Stimulated activated naive CD8-positive, alpha-beta T cell treated with anti-CD3 and anti-CD28 coated beads, Interleukin-15, amount 100 ng/mL, for 72 hours (primary cell): ENCODE data around the gene DCBLD1.
A peak's percentile ranks its signal among the peaks of the same experiment; 100 is the strongest.

ENCODE experiments used
- ATAC-seq: fragments of 150-1000 bp; cut with Tn5 transposase; 2 replicates; pipeline ENCODE4 v1.10.0; 2021; ENCODE audit warnings: mild to moderate bottlenecking, moderate library complexity
- DNase-seq, 2 donors: peaks; one replicate each; pipeline ENCODE4 v3.0.0; 2021 to 2022
- H3K27ac Mint-ChIP-seq, 2 donors: one replicate each; pipeline ENCODE4 v1.8.0; 2022; ENCODE audit warnings: mild to moderate bottlenecking in 2 of 2, mixed read lengths in 2 of 2, moderate library complexity in 2 of 2
- H3K27me3 Mint-ChIP-seq: one replicate; pipeline ENCODE4 v1.8.0; 2022; ENCODE audit warnings: mixed read lengths
- H3K4me1 Mint-ChIP-seq: one replicate; pipeline ENCODE4 v1.8.0; 2022; ENCODE audit warnings: mild to moderate bottlenecking, mixed read lengths
- H3K4me3 Mint-ChIP-seq, 2 donors: one replicate each; pipeline ENCODE4 v1.8.0; 2022; ENCODE audit warnings: mild to moderate bottlenecking in 2 of 2, mixed read lengths in 2 of 2, moderate library complexity in 1 of 2
- H3K9me3 Mint-ChIP-seq, 2 donors: one replicate each; pipeline ENCODE4 v1.8.0; 2022; ENCODE audit warnings: mixed read lengths in 2 of 2

Gene DCBLD1

DNA sequence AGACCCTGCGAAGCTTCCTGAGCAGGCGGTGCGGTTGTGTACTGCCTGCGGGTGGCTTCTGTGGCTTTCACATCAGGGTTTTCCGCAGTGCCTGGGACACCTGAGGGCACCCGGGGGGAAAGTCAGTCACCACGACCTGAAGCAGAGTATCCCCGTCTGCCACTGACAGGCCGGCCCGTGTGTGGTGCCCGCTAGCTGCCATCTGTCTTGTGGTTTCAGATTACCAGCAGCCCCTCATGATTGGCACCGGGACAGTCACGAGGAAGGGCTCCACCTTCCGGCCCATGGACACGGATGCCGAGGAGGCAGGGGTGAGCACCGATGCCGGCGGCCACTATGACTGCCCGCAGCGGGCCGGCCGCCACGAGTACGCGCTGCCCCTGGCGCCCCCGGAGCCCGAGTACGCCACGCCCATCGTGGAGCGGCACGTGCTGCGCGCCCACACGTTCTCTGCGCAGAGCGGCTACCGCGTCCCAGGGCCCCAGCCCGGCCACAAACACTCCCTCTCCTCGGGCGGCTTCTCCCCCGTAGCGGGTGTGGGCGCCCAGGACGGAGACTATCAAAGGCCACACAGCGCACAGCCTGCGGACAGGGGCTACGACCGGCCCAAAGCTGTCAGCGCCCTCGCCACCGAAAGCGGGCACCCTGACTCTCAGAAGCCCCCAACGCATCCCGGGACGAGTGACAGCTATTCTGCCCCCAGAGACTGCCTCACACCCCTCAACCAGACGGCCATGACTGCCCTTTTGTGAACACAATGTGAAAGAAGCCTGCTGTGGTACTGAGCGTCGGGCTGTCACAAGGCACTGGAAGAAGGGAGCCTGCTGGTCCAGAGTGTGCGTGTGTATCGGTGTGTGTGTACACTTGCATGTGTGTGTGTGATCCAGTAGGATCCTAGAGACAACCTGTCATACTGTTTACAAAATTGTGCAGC is 65.5 kb downstream of the DCBLD1 start:
- DNase-seq (peak; percentile 39 to 49), ATAC-seq (peak; percentile 65)
- no peaks in the 10 kb centered on the region for H3K9me3 Mint-ChIP-seq
- H3K4me1 Mint-ChIP-seq, result peaks cover 39% of the 10 kb centered on the region
- peak overlapping the region; percentile 83 to 86 for H3K4me3 Mint-ChIP-seq
- H3K27me3 Mint-ChIP-seq, result peaks cover 16% of the 10 kb centered on the region
- peak overlapping the region; percentile 49 to 77 for H3K27ac Mint-ChIP-seq

DNA sequence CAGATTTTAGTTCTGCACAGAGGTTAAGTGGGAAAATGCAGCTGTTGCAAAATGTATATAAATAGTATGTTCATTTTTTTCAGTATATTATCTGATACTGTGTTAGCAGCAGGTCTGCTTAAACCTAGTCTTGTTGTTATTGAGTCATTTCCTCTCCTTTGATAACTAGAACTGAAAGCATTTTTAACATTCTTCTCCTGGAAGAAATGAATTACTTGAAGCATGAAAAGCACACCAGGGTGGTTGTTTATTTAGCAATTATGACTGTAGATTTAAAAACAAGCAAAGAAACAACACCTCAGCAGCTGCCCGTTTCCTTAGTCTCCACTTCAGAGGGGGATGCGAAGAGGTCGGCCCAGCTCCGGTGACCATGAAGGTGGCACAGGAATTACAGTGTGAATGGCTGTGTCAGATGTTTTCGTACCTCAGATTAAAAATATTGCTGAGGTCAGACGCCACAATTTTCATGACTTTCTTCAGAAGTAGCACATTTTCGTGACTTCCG is 66.4 kb downstream of the DCBLD1 start:
- peak overlapping the region; percentile 77 to 85 for H3K27ac Mint-ChIP-seq
- H3K9me3 Mint-ChIP-seq, result no peaks in the 10 kb centered on the region
- H3K4me1 Mint-ChIP-seq, result peaks cover 39% of the 10 kb centered on the region
- H3K4me3 Mint-ChIP-seq, result peak overlapping the region; percentile 83 to 86
- ATAC-seq (peak; percentile 70), DNase-seq (peak; percentile 23 to 35)
- peaks cover 16% of the 10 kb centered on the region for H3K27me3 Mint-ChIP-seq

DNA sequence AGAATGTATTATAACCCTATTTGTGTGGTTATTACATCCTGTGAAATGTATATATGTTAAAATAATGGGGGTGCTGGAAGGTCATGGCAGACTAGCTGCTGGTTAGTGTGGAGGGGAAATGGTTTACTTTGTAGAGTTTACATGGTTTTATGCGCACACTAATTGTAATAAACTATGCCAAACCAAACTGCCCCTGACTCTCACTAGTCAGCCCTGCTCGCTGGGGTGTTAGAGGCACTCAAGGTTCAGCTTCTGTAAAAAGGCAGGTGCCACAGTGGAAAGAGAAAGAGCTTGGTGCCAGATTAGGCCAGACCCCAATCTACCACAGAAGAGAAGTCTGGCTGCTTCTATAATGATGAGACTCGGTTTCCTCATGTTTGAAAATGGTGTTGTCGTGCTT is 67.1 kb downstream of the DCBLD1 start:
- Mint-ChIP-seq H3K4me3 (peak overlapping the region; percentile 83 to 86), H3K27me3 (peaks cover 16% of the 10 kb centered on the region), H3K9me3 (no peaks in the 10 kb centered on the region), H3K4me1 (peaks cover 39% of the 10 kb centered on the region), H3K27ac (peak overlapping the region; percentile 77 to 85)
- ATAC-seq (peak; percentile 39), DNase-seq (peak in 1 of 2 donors; percentile 26)

DNA sequence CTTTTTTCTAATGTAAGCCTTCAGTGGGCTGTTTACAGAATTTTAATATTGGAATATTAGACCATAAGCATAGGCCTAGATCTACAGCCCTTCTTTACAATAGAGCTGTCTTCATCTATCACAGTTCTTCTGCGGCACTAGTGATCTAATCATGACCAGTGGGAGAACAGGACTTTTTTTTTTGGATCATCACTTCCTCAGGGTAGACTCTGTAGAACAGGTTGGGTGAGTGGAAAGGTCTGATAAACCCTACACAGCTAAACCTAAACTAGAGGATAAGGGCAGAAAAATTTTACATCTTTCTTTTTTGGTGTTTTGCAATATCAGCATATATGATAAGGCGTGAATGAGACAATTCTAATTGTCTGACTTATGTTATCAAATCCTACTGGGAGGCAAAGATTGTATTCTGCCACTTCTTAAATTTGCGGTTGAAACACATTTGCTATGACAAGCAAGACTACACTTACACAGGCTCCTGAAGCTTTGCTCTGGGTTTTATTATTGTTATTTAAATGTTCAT is 67.7 kb downstream of the DCBLD1 start:
- peaks cover 39% of the 10 kb centered on the region for H3K4me1 Mint-ChIP-seq

DNA sequence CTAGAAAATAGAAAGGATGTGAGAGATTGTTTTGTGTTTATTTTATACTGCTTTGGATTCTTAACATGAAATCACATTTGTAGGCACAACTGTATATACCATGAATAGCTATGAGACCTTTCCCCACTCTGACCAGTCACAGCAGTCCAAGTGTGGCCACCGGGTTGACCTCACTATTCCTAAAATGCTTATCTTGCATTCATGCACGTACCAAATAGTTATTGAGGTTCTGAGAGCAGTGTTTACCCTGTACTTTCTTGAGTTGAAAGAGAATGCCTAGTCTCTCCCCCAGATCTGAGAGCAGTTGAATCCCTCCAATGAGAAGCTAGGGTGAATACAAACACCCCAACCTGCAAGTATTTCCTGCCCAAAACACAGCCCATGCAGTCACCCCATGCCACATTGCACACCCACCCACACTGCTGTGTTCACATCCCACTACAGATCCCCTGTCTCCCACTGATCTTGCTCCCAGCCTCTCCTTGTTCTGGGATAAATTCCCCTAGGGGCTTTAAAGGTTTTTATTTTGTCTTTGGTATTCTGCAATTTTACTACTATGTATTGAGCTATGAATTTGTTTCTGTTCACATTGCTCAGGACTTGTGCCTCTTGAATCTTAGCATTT is 68.3 kb downstream of the DCBLD1 start:
- Mint-ChIP-seq H3K4me1 (peaks cover 39% of the 10 kb centered on the region), H3K27ac (peak overlapping the region in 1 of 2 donors; percentile 47), H3K27me3 (peaks cover 16% of the 10 kb centered on the region), H3K4me3 (no peak overlapping the region), H3K9me3 (no peaks in the 10 kb centered on the region)
- no peak for ATAC-seq
- no peak for DNase-seq

More for the DNA sequence above, 67.7 kb downstream of the DCBLD1 start:
- ATAC-seq, result no peak
- Mint-ChIP-seq H3K27ac (no peak overlapping the region), H3K27me3 (peaks cover 16% of the 10 kb centered on the region), H3K9me3 (no peaks in the 10 kb centered on the region), H3K4me3 (peak overlapping the region in 1 of 2 donors; percentile 83)
- no peak for DNase-seq

DNA sequence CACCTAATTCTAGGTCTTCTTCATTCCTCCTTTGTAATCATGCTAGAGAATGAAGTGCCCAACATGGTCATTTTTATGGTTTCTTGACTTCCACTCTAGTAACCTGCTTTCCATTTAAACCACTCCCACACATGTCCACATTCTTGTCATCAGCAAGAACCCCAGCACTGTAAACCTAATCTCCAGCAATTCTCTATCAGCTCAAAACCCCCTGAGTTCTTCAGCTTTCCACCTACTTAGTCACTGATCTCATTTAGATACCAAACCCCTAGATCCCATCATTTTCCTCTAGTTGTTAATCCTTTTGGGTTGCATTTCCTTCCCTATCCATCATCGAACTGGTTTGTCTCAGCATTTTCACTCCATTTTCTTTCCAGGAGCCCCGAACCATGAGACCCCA is 70.1 kb downstream of the DCBLD1 start:
- H3K27ac Mint-ChIP-seq, result no peak overlapping the region
- DNase-seq (no peak), ATAC-seq (no peak)
- H3K4me3 Mint-ChIP-seq, result no peak overlapping the region
- no peaks in the 10 kb centered on the region for H3K9me3 Mint-ChIP-seq
- H3K27me3 Mint-ChIP-seq, result peaks cover under 1% of the 10 kb centered on the region
- H3K4me1 Mint-ChIP-seq, result peaks cover 27% of the 10 kb centered on the region

DNA sequence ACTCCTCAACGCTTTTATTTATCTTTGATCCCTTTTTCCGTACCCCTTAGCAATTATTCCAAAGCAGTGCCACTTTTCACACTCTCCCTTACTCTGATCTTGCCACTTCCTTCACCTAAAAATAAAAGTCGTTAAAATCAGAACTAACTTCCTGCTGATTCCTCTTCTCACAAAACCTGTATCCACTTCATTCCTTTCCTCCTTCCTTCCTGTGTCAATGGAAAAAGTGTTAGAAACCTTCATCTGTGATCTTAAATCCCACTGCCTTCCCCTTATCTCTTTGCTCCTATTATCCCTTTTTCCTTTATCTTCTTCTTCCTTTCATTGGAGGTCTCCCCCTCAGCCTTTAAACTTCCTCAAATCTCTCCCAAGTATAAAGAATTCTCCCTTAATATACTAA is 70.7 kb downstream of the DCBLD1 start:
- Mint-ChIP-seq H3K27ac (no peak overlapping the region), H3K4me3 (no peak overlapping the region), H3K27me3 (no peaks in the 10 kb centered on the region), H3K9me3 (no peaks in the 10 kb centered on the region), H3K4me1 (peaks cover 22% of the 10 kb centered on the region)
- no peak for DNase-seq
- ATAC-seq, result no peak

DNA sequence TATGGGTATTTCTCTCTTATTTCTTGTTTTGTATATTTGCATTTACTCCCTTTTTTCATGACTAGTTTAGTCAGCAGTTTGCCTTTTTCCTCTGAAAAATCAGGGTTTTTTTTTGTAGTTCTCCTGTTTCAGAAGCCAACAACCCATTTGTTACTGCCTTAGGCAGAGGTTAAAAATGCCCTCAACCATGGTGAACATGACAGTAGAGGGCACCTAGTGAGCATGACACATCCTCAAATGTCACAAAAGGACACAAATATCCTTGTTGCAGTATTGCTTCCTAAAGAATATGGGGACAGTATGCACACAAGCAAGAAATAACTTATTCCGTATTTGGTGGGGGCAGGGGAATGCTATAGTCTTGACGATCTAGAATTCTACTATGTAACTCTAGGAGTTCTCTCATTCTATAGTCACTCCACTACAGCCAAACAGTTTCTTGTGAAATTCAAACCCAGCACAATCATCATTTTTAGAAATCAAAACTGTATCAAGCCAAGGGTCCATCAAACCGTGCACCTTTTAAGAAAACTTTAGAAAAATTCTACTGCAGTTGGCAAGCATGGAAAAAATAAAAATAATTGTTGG is 72.9 kb downstream of the DCBLD1 start:
- DNase-seq, result no peak
- H3K27me3 Mint-ChIP-seq, result no peaks in the 10 kb centered on the region
- peaks cover 8% of the 10 kb centered on the region for H3K4me1 Mint-ChIP-seq
- peak; percentile 37 for ATAC-seq
- no peak overlapping the region for H3K4me3 Mint-ChIP-seq
- H3K9me3 Mint-ChIP-seq, result no peaks in the 10 kb centered on the region
- no peak overlapping the region for H3K27ac Mint-ChIP-seq

DNA sequence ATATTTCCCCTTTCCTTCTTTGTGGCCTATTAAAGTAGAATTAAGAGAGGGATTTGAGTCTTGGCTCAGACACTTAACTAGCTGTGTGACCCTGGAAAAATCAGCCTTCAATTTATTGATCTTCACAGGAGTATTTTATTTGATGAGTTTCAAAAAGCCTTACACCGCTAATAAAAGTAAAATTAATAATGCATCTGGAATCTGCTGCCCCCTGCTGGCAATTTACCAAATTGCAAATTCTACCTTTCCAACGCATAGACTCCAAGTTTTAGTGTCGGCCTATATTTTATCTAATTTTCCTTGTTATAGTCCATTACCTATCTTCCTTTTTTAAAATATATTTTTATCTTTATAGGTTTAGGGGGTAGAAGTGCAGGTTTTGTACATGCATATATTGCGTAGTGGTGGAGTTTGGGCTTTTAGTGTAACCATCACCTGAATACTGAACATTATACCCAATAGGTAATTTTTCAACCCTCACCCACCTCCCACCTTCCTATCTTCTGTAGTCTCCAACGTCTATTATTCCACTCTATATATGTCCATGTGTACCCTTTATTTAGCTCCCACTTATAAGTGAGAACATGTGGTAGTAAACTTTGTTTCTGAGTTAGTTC is 73.5 kb downstream of the DCBLD1 start:
- peak; percentile 38 to 40 for DNase-seq
- no peak for ATAC-seq
- Mint-ChIP-seq H3K9me3 (no peaks in the 10 kb centered on the region), H3K4me3 (no peak overlapping the region), H3K4me1 (peaks cover 2% of the 10 kb centered on the region), H3K27me3 (no peaks in the 10 kb centered on the region), H3K27ac (no peak overlapping the region)

DNA sequence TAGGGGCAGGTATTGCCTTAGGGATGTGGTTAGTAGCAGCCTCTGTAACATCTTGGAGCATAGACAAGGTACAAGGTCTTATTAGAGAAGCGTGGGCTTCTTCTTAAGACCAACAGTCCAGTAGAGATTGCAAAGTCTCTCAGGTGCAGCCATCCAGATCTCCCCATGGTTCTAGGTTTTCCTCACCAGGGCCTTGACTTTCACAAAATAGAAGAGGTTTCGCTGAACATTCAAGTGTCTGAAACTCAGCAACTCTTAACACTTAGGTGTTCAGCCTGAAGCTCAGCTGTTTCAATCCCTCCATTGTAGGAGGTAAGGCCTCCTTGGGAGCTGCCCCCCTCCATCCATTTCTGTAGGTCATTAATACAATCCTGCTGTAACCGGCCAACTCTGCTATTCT is 75.5 kb downstream of the DCBLD1 start:
- Mint-ChIP-seq H3K27ac (no peak overlapping the region), H3K9me3 (no peaks in the 10 kb centered on the region), H3K4me3 (no peak overlapping the region), H3K4me1 (no peaks in the 10 kb centered on the region), H3K27me3 (no peaks in the 10 kb centered on the region)
- DNase-seq, result no peak
- ATAC-seq, result no peak

DNA sequence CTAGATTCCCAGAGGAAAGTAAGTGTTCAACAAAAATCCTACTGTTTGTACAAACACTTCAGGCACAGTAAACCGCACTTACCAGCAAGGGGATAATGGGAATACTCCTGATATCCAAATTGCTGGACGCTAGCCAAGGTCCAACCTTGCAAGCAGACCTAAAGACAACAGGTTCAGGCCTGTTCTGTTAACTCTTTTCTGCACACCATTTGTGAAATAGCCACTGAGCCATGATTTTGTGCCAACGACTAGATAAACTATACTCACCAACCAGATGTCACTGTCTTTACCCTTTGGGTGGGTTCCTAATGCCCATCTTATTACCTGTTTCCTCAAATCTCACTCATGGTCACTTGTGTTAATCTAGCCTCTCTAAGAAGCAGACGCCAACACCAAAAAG is 76.3 kb downstream of the DCBLD1 start:
- ATAC-seq, result no peak
- no peak overlapping the region for H3K27ac Mint-ChIP-seq
- DNase-seq, result no peak
- H3K27me3 Mint-ChIP-seq, result no peaks in the 10 kb centered on the region
- H3K9me3 Mint-ChIP-seq, result no peaks in the 10 kb centered on the region
- H3K4me1 Mint-ChIP-seq, result no peaks in the 10 kb centered on the region
- no peak overlapping the region for H3K4me3 Mint-ChIP-seq

DNA sequence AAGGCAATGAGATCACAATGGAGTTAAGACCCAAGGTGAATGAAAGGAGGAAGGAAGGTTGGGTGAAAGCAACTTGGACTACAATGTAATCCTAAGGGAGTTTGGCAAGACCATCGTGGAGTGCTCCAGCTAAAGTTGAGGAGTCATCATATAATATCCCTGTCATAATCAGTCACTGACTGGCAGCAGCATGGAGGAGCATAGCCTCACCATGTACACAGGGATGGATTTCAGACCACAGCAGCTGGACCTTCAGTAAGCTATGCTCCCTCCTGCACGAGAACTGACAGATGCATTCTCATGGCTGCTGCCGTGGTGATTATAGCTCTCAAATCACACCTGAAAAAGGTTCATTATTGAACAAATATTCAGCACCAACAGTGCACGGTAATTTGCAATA is 76.8 kb downstream of the DCBLD1 start:
- Mint-ChIP-seq H3K27me3 (no peaks in the 10 kb centered on the region), H3K9me3 (no peaks in the 10 kb centered on the region), H3K4me1 (no peaks in the 10 kb centered on the region), H3K4me3 (no peak overlapping the region), H3K27ac (no peak overlapping the region)
- ATAC-seq, result no peak
- no peak for DNase-seq

DNA sequence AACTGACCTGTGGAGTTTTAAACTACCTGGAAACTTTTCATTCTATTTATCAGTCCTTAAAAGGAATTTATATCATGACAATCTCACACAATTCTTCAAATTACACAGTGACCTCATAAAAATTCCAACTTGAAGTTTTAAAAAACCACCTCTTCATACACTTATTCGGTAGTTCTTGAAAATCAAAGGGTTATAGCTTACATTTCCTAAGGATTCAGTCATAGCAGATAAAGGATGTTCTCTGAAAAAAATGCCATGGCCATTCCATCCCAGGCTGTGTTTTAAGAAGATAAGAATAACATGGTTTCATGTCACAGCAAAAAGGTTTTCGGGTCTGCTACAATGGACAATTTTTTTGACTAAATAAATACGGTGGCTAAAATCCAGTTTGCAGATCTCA is 78.7 kb downstream of the DCBLD1 start:
- no peak overlapping the region for H3K4me3 Mint-ChIP-seq

DNA sequence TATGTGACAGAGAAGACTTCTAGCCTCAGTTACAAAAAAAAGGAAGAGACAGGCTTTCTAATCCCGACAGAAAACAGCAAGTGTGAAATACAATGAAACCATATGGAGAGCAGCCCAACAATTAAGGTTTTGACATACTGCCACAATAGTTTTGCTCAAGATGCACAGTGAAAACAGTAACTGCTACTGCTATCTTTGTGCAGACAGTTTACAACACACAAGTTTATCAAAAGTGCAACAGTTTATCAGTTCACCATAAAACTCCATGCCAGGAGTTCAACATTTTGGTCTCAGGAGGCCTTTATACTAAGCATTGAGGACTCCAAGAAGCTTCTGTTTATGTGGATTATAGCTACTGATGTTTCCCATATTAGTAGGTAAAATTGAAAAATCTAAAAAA is 82.2 kb downstream of the DCBLD1 start:
- H3K4me3 Mint-ChIP-seq, result no peak overlapping the region
- H3K9me3 Mint-ChIP-seq, result no peaks in the 10 kb centered on the region
- no peak for DNase-seq
- ATAC-seq, result no peak
- no peak overlapping the region for H3K27ac Mint-ChIP-seq
- no peaks in the 10 kb centered on the region for H3K4me1 Mint-ChIP-seq
- no peaks in the 10 kb centered on the region for H3K27me3 Mint-ChIP-seq

More for the DNA sequence above, 78.7 kb downstream of the DCBLD1 start:
- Mint-ChIP-seq H3K9me3 (no peaks in the 10 kb centered on the region), H3K4me1 (no peaks in the 10 kb centered on the region), H3K27ac (no peak overlapping the region), H3K27me3 (no peaks in the 10 kb centered on the region)
- ATAC-seq (no peak), DNase-seq (no peak)

DNA sequence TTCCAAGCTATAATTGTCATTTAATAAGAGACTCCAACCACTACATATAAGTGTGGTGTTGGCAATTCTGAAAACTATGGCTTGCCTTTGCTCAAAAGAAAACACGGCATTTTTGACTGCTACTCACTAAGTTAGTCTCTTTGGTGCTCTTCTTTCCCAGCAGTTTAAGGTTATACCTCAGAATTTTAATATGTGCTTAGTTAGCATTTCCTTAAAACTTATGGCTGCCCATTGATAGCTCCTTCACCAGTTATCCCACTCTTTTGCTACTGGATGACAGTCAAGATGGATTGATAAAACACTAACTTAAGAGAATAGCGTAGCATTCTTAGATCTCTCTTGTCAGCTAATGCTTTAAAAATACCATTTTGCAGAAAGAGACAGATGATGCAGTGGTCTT is 85.8 kb downstream of the DCBLD1 start:
- ATAC-seq (no peak), DNase-seq (no peak)
- Mint-ChIP-seq H3K4me3 (no peak overlapping the region), H3K9me3 (no peaks in the 10 kb centered on the region), H3K27me3 (no peaks in the 10 kb centered on the region), H3K4me1 (no peaks in the 10 kb centered on the region), H3K27ac (no peak overlapping the region)
